Measurements from ENCODE around the gene ACAP2.
"Not testable (repeated sequence)": the region's sequence is repeated elsewhere in the genome, so short reads cannot be mapped to it uniquely, and the experiment has no call there.

The ACAP2 gene

GRCh38 chr3:195385526-195385925 is 57.3 kb downstream of the ACAP2 start:
- DNase-seq (ENCODE audit: low spot score): no peak

DNA sequence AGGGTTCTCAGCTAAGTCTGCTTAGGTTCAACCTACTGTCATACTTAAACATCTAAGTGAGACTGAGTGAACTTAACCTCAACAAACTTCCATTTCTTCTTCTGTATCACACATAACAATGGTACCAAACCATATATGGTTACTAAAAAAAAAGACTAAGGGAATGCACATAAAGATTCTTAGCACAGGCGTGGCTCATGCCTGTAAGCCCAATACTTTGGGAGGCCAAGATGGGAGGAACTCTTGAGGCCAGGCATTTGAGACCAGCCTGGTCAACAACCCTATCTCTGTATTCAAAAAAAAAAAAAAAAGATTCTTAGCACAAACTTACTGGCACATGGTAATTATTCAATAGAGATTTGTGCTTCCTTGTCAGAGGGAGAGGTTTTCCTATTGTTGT is 57.9 kb downstream of the ACAP2 start:
- no peak for DNase-seq (ENCODE audit: low spot score)

DNA sequence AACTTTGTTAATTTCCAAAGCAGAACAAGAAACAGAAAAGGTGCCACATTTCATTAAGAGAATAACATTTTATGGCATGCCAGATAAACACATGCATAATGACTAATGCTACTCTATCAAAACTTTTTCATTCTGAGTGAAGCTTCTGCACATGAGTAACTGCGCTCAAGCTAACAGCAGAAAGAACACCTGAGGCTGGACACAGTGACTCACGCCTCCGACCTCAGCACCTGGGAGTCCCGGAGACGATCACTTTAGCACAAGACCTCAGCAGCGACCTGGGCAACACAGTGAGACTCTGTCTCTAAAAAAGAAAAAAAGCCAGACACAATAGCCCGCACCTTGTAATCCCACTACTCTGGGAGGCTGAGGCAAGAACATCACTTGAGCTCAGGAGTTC is 70.6 kb downstream of the ACAP2 start:
- DNase-seq (ENCODE audit: low spot score): no peak

- no peak for DNase-seq (ENCODE audit: low spot score)
Measured at GRCh38 chr3:195366200-195366925, 76.5 kb downstream of the ACAP2 start.

- DNase-seq (ENCODE audit: low spot score): no peak
Measured at GRCh38 chr3:195365371-195365770, 77.4 kb downstream of the ACAP2 start.

GRCh38 chr3:195357797-195358196 is 85.0 kb downstream of the ACAP2 start:
- DNase-seq (ENCODE audit: low spot score): not testable (repeated sequence)

DNA sequence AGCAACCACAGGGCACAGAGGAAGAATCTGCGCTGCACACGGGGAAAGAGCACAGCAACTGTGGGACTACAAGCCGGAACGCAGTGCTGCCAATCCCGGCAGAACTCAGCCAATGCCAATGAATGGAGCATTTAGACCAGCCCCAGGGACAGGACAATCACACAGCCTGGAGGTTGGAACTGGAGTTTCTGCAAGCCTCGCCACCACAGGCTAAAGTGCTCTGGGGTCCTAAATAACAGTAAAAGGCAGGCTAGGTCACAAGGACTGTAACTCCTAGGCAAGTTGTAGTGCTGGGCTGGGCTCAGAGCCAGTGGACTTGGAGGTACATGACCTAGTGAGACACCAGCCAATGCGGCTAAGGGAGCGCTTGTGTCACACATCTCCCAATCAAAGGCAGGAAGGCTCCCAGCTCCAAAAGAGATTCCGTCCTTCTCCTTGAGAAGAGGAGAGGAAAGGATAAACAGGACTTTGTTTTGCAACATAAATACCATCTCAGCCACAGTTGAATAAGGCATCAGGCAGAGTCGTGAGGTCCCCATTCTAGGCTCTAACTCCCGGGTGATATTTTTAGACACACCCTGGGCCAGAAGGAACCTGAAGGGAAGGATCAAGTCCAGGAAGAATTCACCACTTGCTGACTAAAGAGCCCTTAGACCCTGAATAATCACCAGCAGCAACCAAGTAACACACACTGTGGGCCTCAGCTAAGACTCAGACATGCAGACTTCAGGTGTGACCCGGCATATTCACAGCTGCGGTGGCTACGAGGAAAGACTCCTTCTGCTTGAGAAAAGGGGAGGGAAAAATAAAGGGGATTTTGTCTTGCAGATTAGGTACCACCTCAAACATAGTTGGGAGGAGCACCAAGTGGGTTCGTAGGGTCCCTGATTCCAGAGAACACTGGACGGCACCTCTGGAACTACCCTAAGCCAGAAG is 86.4 kb downstream of the ACAP2 start:
- no peak for DNase-seq (ENCODE audit: low spot score)

GRCh38 chr3:195354009-195354408 is 88.8 kb downstream of the ACAP2 start:
- DNase-seq (ENCODE audit: low spot score): not testable (repeated sequence)

DNA sequence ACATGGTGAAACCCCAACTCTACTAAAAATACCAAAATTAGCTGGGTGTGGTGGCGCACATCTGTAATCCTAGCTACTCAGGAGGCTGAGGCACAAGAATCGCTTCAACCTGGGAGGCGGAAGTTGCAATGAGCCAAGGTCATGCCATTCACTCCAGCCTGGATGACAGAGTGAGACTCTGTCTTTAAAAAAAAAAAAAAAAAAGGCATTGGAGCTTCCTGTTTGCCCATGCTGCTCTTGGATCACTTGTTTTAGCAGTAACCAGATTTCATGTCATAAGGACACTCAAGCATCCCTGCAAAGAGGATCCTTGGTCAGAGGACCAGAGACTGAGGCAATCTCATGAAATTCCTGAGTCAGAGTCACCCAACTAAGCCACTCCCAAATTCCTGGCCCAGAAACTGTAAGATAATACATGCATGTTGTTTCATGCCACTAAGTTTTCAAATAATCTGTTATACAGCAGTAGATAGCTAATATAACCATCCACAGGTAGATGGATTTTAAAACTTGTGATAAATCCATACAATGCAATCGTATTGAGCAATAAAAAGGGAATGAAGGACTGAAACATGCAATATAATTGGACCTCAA is 89.8 kb downstream of the ACAP2 start:
- DNase-seq (ENCODE audit: low spot score): peak; percentile 32

DNA sequence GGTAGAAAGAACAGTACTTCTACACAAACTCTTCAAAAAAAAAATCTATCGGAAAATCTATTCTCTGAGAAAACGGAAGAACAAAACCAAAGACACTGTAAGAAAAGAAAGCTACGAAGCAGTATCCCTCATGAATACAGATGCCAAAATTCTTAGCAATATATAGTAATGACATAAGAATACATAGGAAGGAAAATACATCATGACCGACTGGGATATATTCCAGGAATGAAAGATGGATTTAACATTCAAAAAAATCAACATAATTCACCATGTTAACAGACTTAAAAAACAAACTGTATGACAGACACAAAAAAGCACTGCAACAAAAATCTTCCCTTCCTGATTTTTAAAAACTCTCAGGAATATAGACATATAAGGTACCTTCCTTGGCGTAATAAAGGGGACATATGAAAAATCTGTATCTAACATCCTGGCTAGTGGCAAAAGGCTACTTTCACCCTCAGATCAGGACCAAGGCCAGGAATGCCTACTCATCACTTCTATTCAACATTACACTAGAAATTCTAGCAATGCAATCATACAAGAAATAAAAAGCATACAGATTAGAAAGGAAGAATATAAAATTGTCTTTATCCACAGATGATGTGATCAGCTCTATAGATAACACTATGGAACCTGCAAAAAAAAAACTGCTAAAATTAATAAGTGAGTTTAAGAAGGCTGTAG is 94.2 kb downstream of the ACAP2 start:
- no peak for DNase-seq (ENCODE audit: low spot score)

DNA sequence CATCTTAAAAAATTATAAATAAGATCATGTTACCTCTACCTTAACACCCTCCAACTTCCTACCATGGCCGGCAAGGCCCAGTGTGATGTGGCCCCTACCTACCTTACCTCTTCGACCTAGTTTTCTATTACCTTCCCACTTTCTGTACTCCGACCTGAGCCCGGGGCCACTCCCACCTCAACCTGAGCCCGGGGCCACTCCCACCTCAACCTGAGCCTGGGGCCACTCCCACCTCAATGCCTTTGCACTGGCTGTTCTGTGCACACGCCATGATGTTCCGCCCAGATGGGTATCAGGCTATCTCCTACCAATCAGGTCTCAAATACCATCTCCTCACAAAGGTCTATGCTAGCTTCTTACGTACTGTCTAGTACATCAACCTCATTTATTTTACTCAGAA is 105.1 kb downstream of the ACAP2 start:
- DNase-seq (ENCODE audit: low spot score): no peak

DNA sequence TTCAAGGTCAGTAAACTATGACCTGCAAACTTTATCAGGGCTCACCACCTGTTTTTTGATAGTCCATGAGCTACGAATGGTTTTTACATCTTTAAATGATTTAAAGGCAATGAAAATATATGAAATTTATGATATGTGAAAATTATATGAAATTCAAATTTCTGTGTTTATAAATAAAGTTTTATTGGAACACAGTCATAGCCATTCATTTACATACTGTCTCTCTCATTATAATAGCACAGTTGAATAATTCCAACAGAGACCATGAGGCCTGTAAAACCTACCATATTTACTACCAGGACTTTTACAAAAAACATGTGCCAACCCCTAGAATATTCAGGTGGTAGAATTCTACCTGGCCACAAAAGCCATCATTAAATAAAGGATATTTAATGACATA is 107.9 kb downstream of the ACAP2 start:
- DNase-seq (ENCODE audit: low spot score): peak; percentile 34

GRCh38 chr3:195319060-195319459 is 123.8 kb downstream of the ACAP2 start:
- no peak for DNase-seq (ENCODE audit: low spot score)

GRCh38 chr3:195312714-195313113 is 130.1 kb downstream of the ACAP2 start:
- DNase-seq (ENCODE audit: low spot score): no peak

GRCh38 chr3:195307711-195308110 is 135.1 kb downstream of the ACAP2 start:
- no peak for DNase-seq (ENCODE audit: low spot score)

- DNase-seq (ENCODE audit: low spot score): no peak
Measured at GRCh38 chr3:195306369-195306768, 136.5 kb downstream of the ACAP2 start.

GRCh38 chr3:195302431-195302830 is 140.4 kb downstream of the ACAP2 start:
- DNase-seq (ENCODE audit: low spot score): no peak

- no peak for DNase-seq (ENCODE audit: low spot score)
Measured at GRCh38 chr3:195297446-195297845, 145.4 kb downstream of the ACAP2 start.

- no peak for DNase-seq (ENCODE audit: low spot score)
Measured at GRCh38 chr3:195296662-195297061, 146.2 kb downstream of the ACAP2 start.

DNA sequence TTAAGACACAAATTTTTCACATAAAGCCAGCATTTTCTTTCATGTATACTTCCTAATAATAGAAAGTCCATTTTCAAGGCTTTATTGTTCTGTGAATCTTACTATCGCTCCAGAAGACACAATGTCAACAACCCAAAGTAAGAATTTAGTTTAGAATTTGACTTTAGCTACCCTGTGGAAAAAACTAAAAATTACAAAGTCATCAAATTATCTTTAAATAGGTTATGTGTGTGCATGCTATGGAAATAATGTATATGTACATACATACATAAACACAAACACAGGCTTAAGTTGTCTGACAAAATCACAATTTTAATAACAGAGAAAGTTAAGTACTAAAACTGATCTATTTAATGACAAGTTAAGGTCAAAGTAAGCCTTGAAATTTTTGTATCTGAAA is 151.7 kb downstream of the ACAP2 start:
- DNase-seq (ENCODE audit: low spot score): no peak

DNA sequence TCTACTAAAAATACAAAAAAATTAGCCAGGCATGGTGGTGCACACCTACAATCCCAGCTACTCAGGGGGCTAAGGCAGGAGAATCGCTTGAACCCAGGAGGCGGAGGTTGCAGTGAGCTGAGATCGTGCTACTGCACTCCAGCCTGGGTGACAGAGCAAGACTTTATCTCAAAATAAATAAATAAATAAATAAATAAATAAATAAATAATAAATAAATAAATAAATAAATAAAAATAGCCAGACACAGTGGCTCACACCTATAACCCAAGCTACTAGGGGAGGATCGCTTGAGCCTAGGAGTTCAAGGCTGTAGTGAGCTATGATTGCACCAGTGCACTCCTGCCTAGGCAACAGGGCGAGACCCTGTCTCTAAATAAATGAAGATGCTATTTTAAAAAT is 152.2 kb downstream of the ACAP2 start:
- DNase-seq (ENCODE audit: low spot score): not testable (repeated sequence)
